Activated CD8-positive, alpha-beta T cell treated with anti-CD3 and anti-CD28 coated beads for 36 hours (primary cell): ENCODE results near the gene RILPL2. TPM values are rescaled to one million over a fixed set of nuclear protein-coding genes. Genes with fewer than 3 reads are reported as not detected.

Source experiments
- ATAC-seq: fragments of 200-7000 bp; cut with Tn5 transposase; one replicate; pipeline ENCODE4 v1.10.0; 2021; ENCODE audit warnings: mild to moderate bottlenecking, moderate library complexity
- CTCF ChIA-PET: fragments of 350-600 bp; sonication (Branson Sonifier 250); formaldehyde crosslinking; loops from one replicate; lab custom pipeline; 2021; ENCODE audit warnings: antibody characterized with exemption; lab: Charles Lee
- POLR2A ChIA-PET: fragments of 350-600 bp; sonication (Branson Sonifier 250); formaldehyde crosslinking; loops from one replicate; lab custom pipeline; 2021; ENCODE audit warnings: antibody characterized with exemption; lab: Charles Lee
- DNase-seq: peaks from one replicate; pipeline ENCODE4 v3.0.0-alpha.2; 2020
- H3K27ac Mint-ChIP-seq: one replicate; pipeline ENCODE4 v1.8.0; 2021; ENCODE audit warnings: mild to moderate bottlenecking, mixed read lengths
- H3K27me3 Mint-ChIP-seq: one replicate; pipeline ENCODE4 v1.8.0; 2021; ENCODE audit warnings: mixed read lengths
- H3K36me3 Mint-ChIP-seq: one replicate; pipeline ENCODE4 v1.8.0; 2021; ENCODE audit warnings: low read depth, mixed read lengths
- H3K4me1 Mint-ChIP-seq: one replicate; pipeline ENCODE4 v1.8.0; 2021; ENCODE audit warnings: low read depth, mixed read lengths
- H3K4me3 Mint-ChIP-seq: one replicate; pipeline ENCODE4 v1.8.0; 2021; ENCODE audit warnings: mild to moderate bottlenecking, moderate library complexity, mixed read lengths
- H3K9me3 Mint-ChIP-seq: one replicate; pipeline ENCODE4 v1.8.0; 2021; ENCODE audit warnings: mixed read lengths
- CTCF ChIP-seq: fragments of 200-600 bp; IDR thresholded peaks from one replicate; pipeline ENCODE4 v1.8.0; 2022; ENCODE audit warnings: antibody characterized with exemption, mild to moderate bottlenecking
- intact Hi-C: fragments of 100-400 bp; cut with micrococcal nuclease; formaldehyde crosslinking; loops from one replicate; pipeline ENCODE4 v1.10.0; 2022
- total RNA-seq, 2 experiments: library from RNA; stranded (reverse); gene quantifications; one replicate each; pipeline ENCODE4 v1.2.3, GENCODE V29; 2021

The RILPL2 gene
- total RNA-seq, 2 experiments from 2014 or later = 9.0 to 9.3 TPM

GRCh38 chr12:123393747-123394146 is 42.7 kb downstream of the RILPL2 start:
- Mint-ChIP-seq H3K36me3 (peaks cover 49% of the 10 kb centered on the region), H3K27me3 (no peaks in the 10 kb centered on the region), H3K9me3 (no peaks in the 10 kb centered on the region), H3K4me3 (no peak overlapping the region), H3K27ac (no peak overlapping the region), H3K4me1 (peaks cover 20% of the 10 kb centered on the region)
- intact Hi-C loops = no loop called here
- ChIA-PET CTCF (no interaction called here), POLR2A (interaction anchor here (0.6 kb wide), 1 partner anchor 95 kb away, joined by 3 read pairs; no protein-coding TSS in a partner anchor)
- TF ChIP-seq CTCF = no peak
- ATAC-seq (no peak), DNase-seq (no peak)

- peaks cover 48% of the 10 kb centered on the region for H3K36me3 Mint-ChIP-seq
- ATAC-seq (no peak), DNase-seq (no peak)
- peaks cover 34% of the 10 kb centered on the region for H3K4me1 Mint-ChIP-seq
- CTCF ChIA-PET = interaction anchor here (1.1 to 2.3 kb wide), 3 partner anchors 10 to 192 kb away, joined by 4 to 8 read pairs (median 4); partner anchors contain the start of gene TMED2
- H3K9me3 Mint-ChIP-seq = no peaks in the 10 kb centered on the region
- intact Hi-C loops = no loop called here
- H3K27ac Mint-ChIP-seq = no peak overlapping the region
- H3K4me3 Mint-ChIP-seq = peak overlapping the region; percentile 11
- no peak for TF ChIP-seq CTCF
- POLR2A ChIA-PET = interaction anchor here (0.6 to 2.0 kb wide), 2 partner anchors 26 to 127 kb away, joined by 3 to 7 read pairs; no protein-coding TSS in a partner anchor
- no peaks in the 10 kb centered on the region for H3K27me3 Mint-ChIP-seq
Measured at GRCh38 chr12:123391546-123392343, 44.7 kb downstream of the RILPL2 start.

GRCh38 chr12:123390498-123391426 is 45.7 kb downstream of the RILPL2 start:
- Mint-ChIP-seq H3K27me3 (no peaks in the 10 kb centered on the region), H3K36me3 (peaks cover 41% of the 10 kb centered on the region), H3K27ac (peak overlapping the region; percentile 84), H3K4me1 (peaks cover 36% of the 10 kb centered on the region), H3K4me3 (peak overlapping the region; percentile 83), H3K9me3 (no peaks in the 10 kb centered on the region)
- TF ChIP-seq CTCF = no peak
- DNase-seq (no peak), ATAC-seq (no peak)
- CTCF ChIA-PET = interaction anchor here (1.1 to 2.3 kb wide), 2 partner anchors 9 to 191 kb away, joined by 4 to 8 read pairs; no protein-coding TSS in a partner anchor
- intact Hi-C loops = no loop called here
- POLR2A ChIA-PET = interaction anchor here (0.6 to 2.0 kb wide), 2 partner anchors 25 to 321 kb away, joined by 3 to 7 read pairs; no protein-coding TSS in a partner anchor

- H3K27ac Mint-ChIP-seq = peak overlapping the region; percentile 84
- no peak for TF ChIP-seq CTCF
- POLR2A ChIA-PET = interaction anchor here (2.0 kb wide), 1 partner anchor 24 kb away, joined by 7 read pairs; no protein-coding TSS in a partner anchor
- no peaks in the 10 kb centered on the region for H3K9me3 Mint-ChIP-seq
- intact Hi-C loops = no loop called here
- peaks cover 36% of the 10 kb centered on the region for H3K4me1 Mint-ChIP-seq
- H3K36me3 Mint-ChIP-seq = peaks cover 34% of the 10 kb centered on the region
- CTCF ChIA-PET = interaction anchor here (2.3 kb wide), 1 partner anchor 8 kb away, joined by 8 read pairs; no protein-coding TSS in a partner anchor
- H3K27me3 Mint-ChIP-seq = no peaks in the 10 kb centered on the region
- DNase-seq (peak; percentile 51), ATAC-seq (peak; percentile 32)
- peak overlapping the region; percentile 83 for H3K4me3 Mint-ChIP-seq
Measured at GRCh38 chr12:123389560-123390351, 46.7 kb downstream of the RILPL2 start.
